ENCODE results near the gene SFMBT2. TPM values are rescaled to one million over a fixed set of nuclear protein-coding genes. Genes with fewer than 3 reads are reported as not detected.
"Not testable (repeated sequence)": the region's sequence is repeated elsewhere in the genome, so short reads cannot be mapped to it uniquely, and the experiment has no call there.

SFMBT2 gene
- total RNA-seq, 6 experiments from 2014 or later: 1.4 to 3.4 (median 1.8) TPM

DNA sequence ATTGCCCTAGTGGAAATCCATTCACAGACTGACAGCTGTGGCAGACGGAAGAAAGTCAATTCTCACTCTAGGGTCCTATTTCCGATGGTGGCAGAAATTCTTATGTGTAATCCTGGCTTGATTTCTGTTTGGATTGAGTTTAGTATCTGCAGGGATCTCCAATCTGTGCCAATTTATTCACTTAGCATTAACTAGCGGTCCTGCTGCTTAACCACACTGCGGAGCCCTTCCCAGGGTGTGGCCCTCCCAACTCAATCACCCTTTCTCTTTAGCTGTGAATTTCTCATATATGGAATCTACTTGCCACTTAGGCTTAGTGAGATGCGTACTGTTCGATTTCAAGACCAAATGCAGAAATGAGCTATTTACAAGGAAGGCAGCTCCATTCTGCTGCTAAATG lies 215.7 kb downstream of the SFMBT2 start:
- ATAC-seq (no peak), DNase-seq (no peak)
- intact Hi-C loops (cut with DNase I): no loop called here
- no peaks in the 10 kb centered on the region for H3K4me1 ChIP-seq
- no peaks in the 10 kb centered on the region for H3K9me3 ChIP-seq
- peaks cover 0 to under 1% (median 0%) of the 10 kb centered on the region in 4 donors for H3K36me3 ChIP-seq
- 89% methylated on average over 6 of the region's 6 CpGs for WGBS (ENCODE audit: insufficient coverage, low coverage, low lambda C conversion rate, missing lambda C conversion rate)
- no peak overlapping the region for H3K27ac ChIP-seq
- H3K4me3 ChIP-seq: no peak overlapping the region
- H3K27me3 ChIP-seq: no peaks in the 10 kb centered on the region
- no peak for TF ChIP-seq POLR2A (IDR thresholded peaks at IDR 0.05)
- no peak for TF ChIP-seq CTCF (IDR thresholded peaks at IDR 0.05)

DNA sequence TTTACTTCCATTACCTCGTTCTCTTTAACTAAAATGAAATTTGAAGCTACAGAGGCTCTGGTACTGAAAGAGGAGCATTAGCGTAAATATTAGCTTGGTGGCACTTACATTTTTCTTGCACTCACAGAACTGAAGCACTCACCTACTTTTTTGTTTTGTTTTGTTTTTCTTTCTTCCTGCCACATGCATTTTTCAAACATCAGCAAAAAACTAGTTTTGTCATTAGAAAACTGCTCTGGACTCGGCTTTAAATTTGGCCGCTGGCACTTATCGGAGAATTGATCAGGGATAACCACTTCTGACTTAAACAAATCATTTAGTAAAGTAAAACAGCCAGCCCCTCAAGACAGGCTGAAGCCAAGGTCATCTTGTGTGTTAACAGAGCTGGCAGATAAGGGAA lies 216.3 kb downstream of the SFMBT2 start:
- H3K4me1 ChIP-seq: no peaks in the 10 kb centered on the region
- no peaks in the 10 kb centered on the region for H3K27me3 ChIP-seq
- TF ChIP-seq POLR2A (IDR thresholded peaks at IDR 0.05): no peak
- TF ChIP-seq CTCF (IDR thresholded peaks at IDR 0.05): no peak
- no peak overlapping the region for H3K4me3 ChIP-seq
- WGBS (ENCODE audit: insufficient coverage, low coverage, low lambda C conversion rate, missing lambda C conversion rate): 84% methylated on average over 4 of the region's 5 CpGs
- DNase-seq: no peak
- H3K36me3 ChIP-seq: no peaks in the 10 kb centered on the region
- ATAC-seq: no peak
- H3K27ac ChIP-seq: no peak overlapping the region
- intact Hi-C loops (cut with DNase I): no loop called here
- no peaks in the 10 kb centered on the region for H3K9me3 ChIP-seq

- intact Hi-C loops (cut with DNase I): no loop called here
- no peaks in the 10 kb centered on the region for H3K27me3 ChIP-seq
- H3K9me3 ChIP-seq: no peaks in the 10 kb centered on the region
- ATAC-seq (no peak), DNase-seq (peak in 1 of 3 donors; percentile 34)
- no peaks in the 10 kb centered on the region for H3K36me3 ChIP-seq
- TF ChIP-seq CTCF (IDR thresholded peaks at IDR 0.05): no peak
- no peaks in the 10 kb centered on the region for H3K4me1 ChIP-seq
- 86% methylated on average over 4 of the region's 7 CpGs for WGBS (ENCODE audit: insufficient coverage, low coverage, low lambda C conversion rate, missing lambda C conversion rate)
- no peak overlapping the region for H3K4me3 ChIP-seq
- H3K27ac ChIP-seq: no peak overlapping the region
Observed at GRCh38 chr10:7193369-7193768, 217.5 kb downstream of the SFMBT2 start.

- intact Hi-C loops (cut with DNase I): no loop called here
- H3K4me1 ChIP-seq: no peaks in the 10 kb centered on the region
- TF ChIP-seq CTCF (IDR thresholded peaks at IDR 0.05): no peak
- no peak for TF ChIP-seq POLR2A (IDR thresholded peaks at IDR 0.05)
- no peaks in the 10 kb centered on the region for H3K27me3 ChIP-seq
- H3K27ac ChIP-seq: no peak overlapping the region
- H3K36me3 ChIP-seq: no peaks in the 10 kb centered on the region
- no peak overlapping the region for H3K4me3 ChIP-seq
- ATAC-seq: no peak
- WGBS (ENCODE audit: insufficient coverage, low coverage, low lambda C conversion rate, missing lambda C conversion rate): 55% methylated on average over 8 of the region's 10 CpGs
- H3K9me3 ChIP-seq: no peaks in the 10 kb centered on the region
- DNase-seq: peak in 1 of 3 donors; percentile 20
Observed at GRCh38 chr10:7192831-7193361, 217.9 kb downstream of the SFMBT2 start.

- no peaks in the 10 kb centered on the region for H3K27me3 ChIP-seq
- WGBS (ENCODE audit: insufficient coverage, low coverage, low lambda C conversion rate, missing lambda C conversion rate): 77% methylated on average over 5 of the region's 9 CpGs
- H3K4me3 ChIP-seq: no peak overlapping the region
- H3K4me1 ChIP-seq: no peaks in the 10 kb centered on the region
- TF ChIP-seq CTCF (IDR thresholded peaks at IDR 0.05) (no peak), POLR2A (IDR thresholded peaks at IDR 0.05) (no peak)
- ATAC-seq (no peak), DNase-seq (no peak)
- H3K27ac ChIP-seq: no peak overlapping the region
- no peaks in the 10 kb centered on the region for H3K9me3 ChIP-seq
- intact Hi-C loops (cut with DNase I): no loop called here
- no peaks in the 10 kb centered on the region for H3K36me3 ChIP-seq
Observed at GRCh38 chr10:7192061-7192460, 218.8 kb downstream of the SFMBT2 start.

- H3K27ac ChIP-seq; H3K9me3 ChIP-seq; H3K4me1 ChIP-seq; H3K36me3 ChIP-seq; ATAC-seq; DNase-seq; H3K4me3 ChIP-seq; intact Hi-C loops (cut with DNase I); H3K27me3 ChIP-seq: not testable (repeated sequence)
- 74% methylated on average over 5 of the region's 5 CpGs for WGBS (ENCODE audit: insufficient coverage, low coverage, low lambda C conversion rate, missing lambda C conversion rate)
Observed at GRCh38 chr10:7190772-7191171, 220.1 kb downstream of the SFMBT2 start.

All from right lobe of liver (tissue), 6 donors.